ENCODE results near the gene HDGF. TPM values are rescaled to one million over a fixed set of nuclear protein-coding genes. Genes with fewer than 3 reads are reported as not detected.
A peak's percentile ranks its signal among the peaks of the same experiment; 100 is the strongest.

Gene HDGF
- total RNA-seq, 1 experiment from 2014 or later = 191 TPM

GRCh38 chr1:156750191-156750672 is 1.2 kb downstream of the HDGF start:
- DNase-seq (ENCODE audit: low read depth, low spot score) = no peak
- in situ Hi-C loops (cut with HindIII; ENCODE audit: low pct_unique_long_range_greater_than_20kb, low sequenced_read_pairs) = no loop called here

GRCh38 chr1:156749419-156750118 is 1.9 kb downstream of the HDGF start:
- in situ Hi-C loops (cut with HindIII; ENCODE audit: low pct_unique_long_range_greater_than_20kb, low sequenced_read_pairs) = no loop called here
- no peak for DNase-seq (ENCODE audit: low read depth, low spot score)

- in situ Hi-C loops (cut with HindIII; ENCODE audit: low pct_unique_long_range_greater_than_20kb, low sequenced_read_pairs) = no loop called here
- no peak for DNase-seq (ENCODE audit: low read depth, low spot score)
These were observed 2.6 kb downstream of the HDGF start for GRCh38 chr1:156748670-156749418.

- in situ Hi-C loops (cut with HindIII; ENCODE audit: low pct_unique_long_range_greater_than_20kb, low sequenced_read_pairs) = no loop called here
- DNase-seq (ENCODE audit: low read depth, low spot score) = no peak
These were observed 3.5 kb downstream of the HDGF start for GRCh38 chr1:156747742-156748669.

- in situ Hi-C loops (cut with HindIII; ENCODE audit: low pct_unique_long_range_greater_than_20kb, low sequenced_read_pairs) = no loop called here
- DNase-seq (ENCODE audit: low read depth, low spot score) = peak; percentile 77
These were observed 4.5 kb downstream of the HDGF start for GRCh38 chr1:156746728-156747631.

- in situ Hi-C loops (cut with HindIII; ENCODE audit: low pct_unique_long_range_greater_than_20kb, low sequenced_read_pairs) = no loop called here
- no peak for DNase-seq (ENCODE audit: low read depth, low spot score)
These were observed 5.1 kb downstream of the HDGF start for GRCh38 chr1:156746406-156746727.

GRCh38 chr1:156745881-156746280 is 5.6 kb downstream of the HDGF start:
- in situ Hi-C loops (cut with HindIII; ENCODE audit: low pct_unique_long_range_greater_than_20kb, low sequenced_read_pairs) = no loop called here
- no peak for DNase-seq (ENCODE audit: low read depth, low spot score)

GRCh38 chr1:156744786-156745419 is 6.6 kb downstream of the HDGF start:
- in situ Hi-C loops (cut with HindIII; ENCODE audit: low pct_unique_long_range_greater_than_20kb, low sequenced_read_pairs) = no loop called here
- no peak for DNase-seq (ENCODE audit: low read depth, low spot score)

GRCh38 chr1:156744344-156744743 is 7.1 kb downstream of the HDGF start:
- in situ Hi-C loops (cut with HindIII; ENCODE audit: low pct_unique_long_range_greater_than_20kb, low sequenced_read_pairs) = no loop called here
- DNase-seq (ENCODE audit: low read depth, low spot score) = no peak

GRCh38 chr1:156743367-156744302 is 7.8 kb downstream of the HDGF start:
- in situ Hi-C loops (cut with HindIII; ENCODE audit: low pct_unique_long_range_greater_than_20kb, low sequenced_read_pairs) = no loop called here
- DNase-seq (ENCODE audit: low read depth, low spot score) = no peak

GRCh38 chr1:156742801-156743200 is 8.7 kb downstream of the HDGF start:
- DNase-seq (ENCODE audit: low read depth, low spot score) = no peak
- in situ Hi-C loops (cut with HindIII; ENCODE audit: low pct_unique_long_range_greater_than_20kb, low sequenced_read_pairs) = no loop called here

GRCh38 chr1:156742017-156742416 is 9.5 kb downstream of the HDGF start:
- in situ Hi-C loops (cut with HindIII; ENCODE audit: low pct_unique_long_range_greater_than_20kb, low sequenced_read_pairs) = no loop called here

GRCh38 chr1:156741481-156741983 is 9.9 kb downstream of the HDGF start:
- no peak for DNase-seq (ENCODE audit: low read depth, low spot score)
- in situ Hi-C loops (cut with HindIII; ENCODE audit: low pct_unique_long_range_greater_than_20kb, low sequenced_read_pairs) = no loop called here

More at GRCh38 chr1:156742017-156742416, 9.5 kb downstream of the HDGF start:
- no peak for DNase-seq (ENCODE audit: low read depth, low spot score)

- in situ Hi-C loops (cut with HindIII; ENCODE audit: low pct_unique_long_range_greater_than_20kb, low sequenced_read_pairs) = no loop called here
These were observed 10.6 kb downstream of the HDGF start, which contains the start of gene MRPL24 for GRCh38 chr1:156740741-156741480. MRPL24 (minus strand) TSS chr1:156741088; CDS start chr1:156738704, 2,384 bp downstream.

GRCh38 chr1:156740237-156740740 is 11.2 kb downstream of the HDGF start:
- DNase-seq (ENCODE audit: low read depth, low spot score) = no peak
- in situ Hi-C loops (cut with HindIII; ENCODE audit: low pct_unique_long_range_greater_than_20kb, low sequenced_read_pairs) = no loop called here

More at GRCh38 chr1:156740741-156741480, 10.6 kb downstream of the HDGF start, which contains the start of gene MRPL24:
- peak; percentile 100 for DNase-seq (ENCODE audit: low read depth, low spot score)

Measured in SK-MEL-5 (cell line).